HG02852 (cell line): Measurements from ENCODE around the gene PEDS1.
"Not testable (repeated sequence)": the region's sequence is repeated elsewhere in the genome, so short reads cannot be mapped to it uniquely, and the experiment has no call there.

ENCODE experiments used
- ATAC-seq: cut with Tn5 transposase; IDR thresholded peaks from one replicate; pipeline ENCODE4 v1.9.1; 2021; ENCODE audit warnings: mild to moderate bottlenecking, moderate library complexity; ENCODE audit not compliant: unreplicated experiment

Gene PEDS1

GRCh38 chr20:50153500-50154377, at the start of gene PEDS1:
Gene PEDS1, minus strand, starts transcription at chr20:50153723. Its CDS starts 86 bp downstream, at chr20:50153637.
- ATAC-seq: peak; percentile 93

GRCh38 chr20:50202677-50203076, 49.2 kb upstream of the PEDS1 start:
- ATAC-seq: no peak

- ATAC-seq: not testable (repeated sequence)
Observed at GRCh38 chr20:50201710-50202109, 48.2 kb upstream of the PEDS1 start.

GRCh38 chr20:50200482-50201104, 47.1 kb upstream of the PEDS1 start:
- ATAC-seq: no peak

GRCh38 chr20:50199703-50200102, 46.2 kb upstream of the PEDS1 start:
- no peak for ATAC-seq

GRCh38 chr20:50198716-50199115, 45.2 kb upstream of the PEDS1 start:
- no peak for ATAC-seq

- ATAC-seq: no peak
Observed at GRCh38 chr20:50198180-50198666, 44.7 kb upstream of the PEDS1 start.

GRCh38 chr20:50197463-50198179, 44.1 kb upstream of the PEDS1 start:
- no peak for ATAC-seq

GRCh38 chr20:50196896-50197295, 43.4 kb upstream of the PEDS1 start:
- no peak for ATAC-seq

GRCh38 chr20:50196248-50196647, 42.7 kb upstream of the PEDS1 start:
- ATAC-seq: no peak

- no peak for ATAC-seq
Observed at GRCh38 chr20:50195524-50196120, 42.1 kb upstream of the PEDS1 start.

- no peak for ATAC-seq
Observed at GRCh38 chr20:50194831-50195523, 41.5 kb upstream of the PEDS1 start.

- no peak for ATAC-seq
Observed at GRCh38 chr20:50194422-50194830, 40.9 kb upstream of the PEDS1 start.

GRCh38 chr20:50193836-50194421, 40.4 kb upstream of the PEDS1 start:
- no peak for ATAC-seq

- no peak for ATAC-seq
Observed at GRCh38 chr20:50193199-50193835, 39.8 kb upstream of the PEDS1 start.

GRCh38 chr20:50192364-50193198, 39.1 kb upstream of the PEDS1 start:
- no peak for ATAC-seq

- ATAC-seq: no peak
Observed at GRCh38 chr20:50191544-50192363, 38.2 kb upstream of the PEDS1 start.

- no peak for ATAC-seq
Observed at GRCh38 chr20:50191065-50191543, 37.6 kb upstream of the PEDS1 start.
